ENCODE data around the gene SLIT3.

Gene SLIT3

DNA sequence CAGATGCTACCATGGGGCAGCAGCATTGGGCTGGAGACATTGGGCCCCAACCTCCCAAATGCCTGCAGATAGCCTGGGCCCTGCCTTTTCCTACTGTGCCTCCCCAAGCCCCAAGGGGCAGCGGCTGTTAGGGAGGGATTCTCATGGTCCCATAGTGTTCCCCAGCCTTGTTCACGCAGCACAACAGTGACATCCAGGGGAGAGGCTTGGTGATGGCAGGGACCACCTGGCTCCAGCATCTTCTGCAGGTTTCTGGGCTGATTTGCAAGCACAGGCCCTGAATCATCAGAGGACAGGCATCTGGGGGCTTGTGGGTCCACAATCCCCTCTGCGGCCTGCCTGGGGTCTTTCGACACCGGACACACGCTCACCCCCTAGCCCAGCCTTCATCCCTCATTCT, 354.6 kb downstream of the SLIT3 start:
- no peak for DNase-seq

DNA sequence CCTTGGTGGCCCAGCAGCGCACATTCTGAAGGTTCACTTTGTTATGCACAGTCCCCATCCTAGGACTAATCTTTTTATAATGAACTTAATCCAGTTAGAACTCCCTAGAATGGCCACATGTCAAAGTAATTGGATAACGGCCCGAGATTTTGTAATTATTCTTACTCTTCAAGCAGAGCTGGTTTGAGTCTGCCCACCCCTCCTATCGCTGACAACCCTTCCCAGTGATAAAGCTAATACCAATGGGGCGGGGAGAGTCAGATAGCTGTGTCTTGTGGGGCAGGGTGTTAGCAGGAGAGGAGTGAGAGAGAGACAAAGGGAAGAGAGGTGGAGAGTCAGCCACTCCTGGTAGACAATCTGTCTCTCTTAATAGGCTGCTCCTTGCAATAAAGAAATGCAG, 356.9 kb downstream of the SLIT3 start:
- DNase-seq: no peak

DNA sequence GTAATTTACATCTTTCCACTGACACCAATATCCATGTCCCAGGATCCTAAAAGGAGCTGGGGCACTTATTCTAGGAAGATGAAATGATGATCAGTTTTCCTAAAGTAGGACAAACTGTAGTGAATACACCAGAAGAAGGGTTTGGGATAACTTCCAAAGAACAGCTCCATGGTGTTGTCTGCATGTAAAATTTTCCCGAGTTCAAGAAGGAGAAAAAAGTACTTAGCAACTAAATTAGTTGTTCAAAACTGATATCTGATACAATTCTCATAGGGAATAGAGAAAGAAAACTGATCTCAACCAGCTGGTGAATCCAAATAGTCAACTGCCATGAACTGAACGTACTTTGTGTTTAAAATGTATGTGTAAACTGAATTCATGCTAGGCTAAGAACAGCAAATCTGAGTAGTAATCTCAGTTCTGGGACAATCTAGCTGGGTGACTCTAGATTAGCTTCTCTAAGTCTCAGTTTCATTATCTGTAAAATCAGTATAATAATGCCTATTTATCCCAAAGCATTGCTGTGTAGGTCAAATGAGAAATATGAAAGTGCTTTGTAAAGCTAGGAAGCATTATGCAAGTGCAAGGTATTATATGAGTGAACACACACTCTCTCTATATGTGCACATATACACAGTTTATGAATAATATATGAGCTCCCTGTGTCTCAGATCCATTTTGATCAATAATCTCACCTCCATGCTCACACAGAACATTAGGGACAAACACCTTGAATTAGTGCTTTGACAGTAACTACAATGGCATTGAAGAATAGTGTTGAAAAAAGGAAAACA, 357.7 kb downstream of the SLIT3 start:
- DNase-seq: no peak

DNA sequence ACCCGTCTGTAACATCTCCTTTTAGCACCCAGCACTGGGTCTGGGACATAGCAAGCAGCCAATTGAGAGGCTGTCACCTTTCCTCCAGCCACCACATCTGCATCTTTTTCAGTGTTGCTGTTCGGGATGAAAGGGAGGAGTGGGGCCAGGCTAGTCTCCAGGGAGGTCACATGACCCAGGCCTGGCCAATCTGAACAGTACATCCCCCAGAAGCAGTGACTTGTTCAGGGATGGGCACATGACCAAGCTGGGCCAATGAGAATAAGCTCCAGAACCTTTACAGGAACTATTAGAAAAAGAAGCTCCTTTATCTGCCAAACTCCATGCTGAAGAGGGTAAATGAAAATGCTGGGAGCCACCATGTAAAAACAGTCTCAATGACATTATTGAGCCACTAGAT, 359.0 kb downstream of the SLIT3 start:
- no peak for DNase-seq

DNA sequence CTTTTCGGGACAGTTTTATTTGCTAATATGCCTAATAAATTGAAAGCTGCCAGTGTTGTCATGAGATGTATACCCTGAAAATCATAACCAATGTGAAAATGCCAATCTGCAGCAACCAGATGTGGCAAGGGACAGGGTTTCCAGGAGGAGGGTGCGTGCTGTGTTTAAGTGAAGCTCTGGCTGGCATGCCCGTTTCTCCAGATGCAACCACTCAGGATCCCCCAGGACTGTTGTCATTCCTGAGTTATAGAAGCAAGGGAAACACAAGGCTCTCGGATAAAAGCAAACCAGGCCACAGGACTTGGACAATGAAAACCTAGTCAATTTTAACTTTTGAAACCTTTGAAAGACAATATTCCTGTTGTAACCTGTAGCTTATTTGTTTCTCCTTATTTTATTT, 360.2 kb downstream of the SLIT3 start:
- DNase-seq: no peak

DNA sequence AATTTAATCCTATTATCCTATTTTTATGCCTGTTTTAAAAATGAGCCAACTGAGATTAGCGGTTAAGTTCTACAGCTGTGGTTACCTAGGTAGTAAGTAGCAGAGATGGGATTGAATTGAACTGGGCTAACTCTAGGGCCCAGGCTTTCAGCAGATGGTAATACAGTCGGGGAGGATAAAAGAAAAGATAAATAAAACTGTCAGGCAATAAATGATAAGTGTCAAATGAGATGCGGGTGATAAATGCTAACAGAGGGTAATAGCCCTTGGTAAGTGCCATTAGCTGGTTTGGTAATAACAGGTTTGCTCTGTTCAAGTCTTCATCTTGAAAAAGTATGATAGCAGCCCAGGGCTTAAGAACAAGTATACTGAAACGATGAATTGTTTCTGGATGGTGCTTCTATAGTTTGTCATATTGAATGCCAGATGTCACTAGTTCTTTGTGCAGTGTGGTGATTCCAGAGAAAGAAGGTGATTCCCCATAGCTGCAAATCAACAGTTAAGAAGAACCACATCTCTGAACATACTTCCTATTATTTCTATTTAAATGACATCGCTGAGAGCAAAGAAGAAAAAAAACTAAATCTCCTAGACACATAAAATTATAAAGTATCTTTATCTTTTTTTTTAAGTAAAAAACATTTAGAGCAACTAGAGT, 360.9 kb downstream of the SLIT3 start:
- DNase-seq: no peak

DNA sequence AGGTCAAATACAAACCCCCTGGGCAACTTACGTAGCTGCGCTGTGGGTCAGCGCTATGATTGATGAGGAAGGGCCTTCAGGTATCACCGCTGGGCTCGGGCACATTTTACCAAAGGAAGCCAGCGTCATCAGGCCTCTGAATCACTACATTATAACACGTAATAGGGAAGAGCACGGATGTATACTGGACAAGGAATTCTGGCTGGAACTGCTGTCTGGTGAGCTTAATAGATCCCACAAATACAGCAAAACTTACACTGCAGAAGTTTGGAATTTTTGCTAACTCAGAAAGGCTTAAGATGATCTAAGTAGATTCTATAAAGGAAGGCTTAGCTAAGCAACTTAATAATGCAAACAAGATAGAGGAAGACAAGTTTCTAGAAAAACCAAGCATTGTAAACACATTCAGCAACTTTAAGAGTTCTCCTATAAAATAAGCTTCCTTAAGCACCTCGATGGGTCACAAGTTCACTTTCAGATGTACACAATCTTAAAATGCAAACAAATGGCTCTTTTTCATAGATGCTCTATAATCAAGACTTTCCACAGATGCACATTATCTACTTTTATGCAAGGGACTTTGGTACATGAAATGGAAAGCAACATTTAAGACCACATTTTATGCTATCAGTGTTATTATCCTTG, 361.7 kb downstream of the SLIT3 start:
- no peak for DNase-seq

DNA sequence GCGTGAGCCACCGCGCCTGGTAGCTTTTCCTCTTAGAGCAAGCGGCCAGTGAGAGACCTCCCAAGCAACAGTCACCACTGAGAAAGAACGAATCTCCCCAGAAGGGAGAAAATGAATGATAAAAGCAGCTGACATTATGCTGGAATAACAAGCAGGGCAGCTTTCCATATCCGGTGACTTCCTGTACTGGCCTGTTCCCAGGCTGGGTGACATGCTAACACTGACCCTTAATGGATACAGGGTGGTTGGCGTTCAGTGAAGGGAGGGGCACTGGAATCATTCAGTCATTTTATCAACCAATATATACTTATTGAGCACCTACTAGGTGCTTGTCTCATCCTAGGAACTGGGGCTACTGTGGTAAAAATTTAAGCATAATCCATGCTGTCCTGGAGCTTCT, 364.4 kb downstream of the SLIT3 start:
- no peak for DNase-seq

DNA sequence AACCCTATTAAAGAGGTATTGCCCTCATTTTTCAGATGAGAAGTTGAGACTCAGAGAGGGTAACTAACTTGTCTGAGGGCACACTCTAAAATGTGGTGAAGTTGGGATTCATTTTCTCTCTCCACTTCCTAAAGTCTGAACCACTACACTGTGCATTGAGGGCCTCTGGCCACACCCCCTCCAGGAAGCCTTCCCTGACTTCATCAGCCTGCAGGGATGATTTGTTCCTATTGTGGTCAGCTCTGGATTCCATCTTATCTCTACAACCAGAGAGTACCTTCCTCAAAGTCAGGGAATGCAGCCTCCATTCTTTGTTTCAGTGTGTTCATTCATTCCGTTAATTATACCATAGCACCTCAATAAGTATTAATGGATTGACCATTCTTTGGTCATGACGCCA, 365.8 kb downstream of the SLIT3 start:
- no peak for DNase-seq

DNA sequence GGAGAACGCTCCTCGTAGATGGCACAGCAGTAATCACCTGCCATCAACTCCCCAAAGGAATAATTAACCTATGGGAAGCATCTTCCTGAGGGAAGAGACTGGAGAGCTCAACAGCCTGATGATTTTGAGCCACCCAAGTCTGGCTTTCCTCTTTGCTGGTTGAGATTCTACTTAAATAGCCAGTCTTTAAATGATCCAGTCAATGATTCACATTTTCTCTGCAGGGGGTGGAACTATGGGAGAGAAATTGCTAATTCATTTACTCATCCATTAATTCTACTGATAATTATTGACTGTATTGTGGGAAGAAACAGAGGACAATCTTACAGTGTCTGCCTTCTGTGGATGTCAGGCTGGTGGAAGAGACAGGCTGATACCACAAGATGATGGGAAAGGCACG, 366.8 kb downstream of the SLIT3 start:
- no peak for DNase-seq

DNA sequence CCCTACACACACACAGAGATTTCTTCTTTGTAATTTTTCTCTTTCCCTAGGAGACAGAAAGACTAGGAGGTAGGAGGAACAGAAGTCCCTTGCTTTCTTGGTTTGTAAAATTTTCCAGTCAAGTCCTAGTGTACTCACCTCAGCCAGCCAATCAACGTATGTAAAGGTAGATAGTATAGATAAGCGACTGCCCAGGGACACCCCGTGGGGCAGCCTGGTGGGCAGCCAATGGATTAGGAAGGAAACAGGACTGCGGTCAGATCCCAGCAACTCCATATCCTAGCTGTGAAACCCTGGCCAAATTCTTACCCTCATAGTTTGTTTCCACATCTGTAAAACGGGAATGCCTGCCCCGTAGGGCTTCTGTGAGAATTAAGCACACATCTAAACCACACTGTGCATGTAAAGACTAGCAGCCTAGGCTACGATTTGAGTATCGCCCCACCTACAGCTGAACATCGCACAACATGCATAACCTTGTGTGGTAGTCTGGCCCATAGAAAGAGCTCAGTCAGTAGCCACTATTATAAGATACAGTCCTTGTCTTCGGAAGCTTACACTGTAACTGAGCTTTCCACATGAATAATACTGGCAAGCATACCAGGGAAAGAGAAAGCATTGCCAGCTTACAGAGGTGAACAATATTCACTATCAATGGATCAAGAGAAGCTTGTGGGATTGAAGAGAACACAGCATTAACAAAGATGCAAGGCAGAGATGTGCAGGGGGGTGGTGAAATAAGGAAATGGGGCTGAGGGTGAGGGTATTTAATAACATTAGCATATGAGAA, 368.3 kb downstream of the SLIT3 start:
- no peak for DNase-seq

DNA sequence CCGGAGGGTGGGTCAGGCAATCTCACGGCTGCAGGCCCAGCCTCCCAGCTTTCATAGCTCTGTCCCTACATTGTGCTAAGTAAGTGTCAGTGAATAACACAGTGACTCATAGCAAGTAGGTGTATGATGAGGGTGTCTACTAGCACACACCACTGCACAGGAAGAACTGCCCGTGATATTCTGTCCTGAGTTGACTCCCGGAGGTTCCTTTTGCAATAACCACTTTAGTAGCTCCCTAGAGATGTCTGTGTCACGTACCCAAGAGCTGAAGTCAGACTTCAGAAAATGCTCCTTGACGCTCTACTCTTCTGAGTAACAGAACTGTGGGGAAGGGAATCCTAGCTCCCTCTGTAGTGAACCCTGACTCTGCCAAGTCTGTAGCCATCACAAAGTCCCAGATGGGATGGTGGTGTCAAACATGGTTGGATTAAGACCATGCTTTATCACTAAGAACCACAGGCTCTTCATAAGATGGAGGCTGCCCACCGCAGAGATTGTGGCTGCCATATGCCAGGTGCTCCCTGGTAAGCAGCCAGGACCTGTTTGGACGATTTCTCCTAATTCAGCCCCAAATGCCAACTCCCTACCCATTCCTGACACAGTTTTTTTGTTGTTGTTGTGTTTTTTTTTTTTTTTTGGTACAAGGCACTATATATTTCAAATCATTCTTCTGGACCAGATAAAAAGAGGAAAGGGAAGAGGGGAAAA, 369.1 kb downstream of the SLIT3 start:
- no peak for DNase-seq

DNA sequence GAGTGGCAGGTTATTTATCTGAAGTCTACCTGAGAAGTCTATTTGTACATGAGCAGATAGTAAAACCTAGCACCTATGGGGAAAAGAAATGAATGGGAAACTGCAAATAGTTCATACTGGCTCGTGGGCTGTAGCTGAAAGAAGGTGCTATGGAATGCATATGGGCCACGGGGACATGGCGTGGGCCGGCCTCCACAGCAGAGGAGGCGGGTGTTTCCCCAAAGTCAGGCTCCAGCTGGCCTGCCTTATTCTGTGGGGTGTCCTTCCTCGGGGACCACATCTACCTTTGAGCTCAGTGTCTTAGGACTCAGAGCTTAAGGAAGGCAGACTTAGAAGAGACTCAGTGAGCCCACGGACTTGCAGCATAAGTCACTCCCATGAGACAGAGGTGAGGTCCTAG, 371.3 kb downstream of the SLIT3 start:
- DNase-seq: no peak

DNA sequence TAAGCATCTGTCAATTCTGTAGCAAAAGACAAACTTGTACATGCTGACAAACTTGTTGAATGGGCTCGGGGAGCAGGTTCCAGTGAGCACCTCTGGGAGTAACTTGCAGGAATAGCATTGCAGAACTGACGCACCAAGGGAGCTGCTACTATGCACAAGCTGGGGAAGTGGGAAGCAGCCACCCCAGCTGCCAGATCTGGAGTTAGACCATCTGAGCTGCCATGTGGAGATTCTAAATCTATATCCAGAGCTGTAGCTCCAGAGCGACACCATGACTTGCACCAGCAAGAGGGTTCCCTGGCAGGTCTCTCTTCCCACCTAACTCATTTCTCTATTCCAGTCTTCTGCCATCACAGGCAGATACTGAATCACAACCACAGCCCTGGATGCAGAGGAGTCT, 375.8 kb downstream of the SLIT3 start:
- no peak for DNase-seq

DNA sequence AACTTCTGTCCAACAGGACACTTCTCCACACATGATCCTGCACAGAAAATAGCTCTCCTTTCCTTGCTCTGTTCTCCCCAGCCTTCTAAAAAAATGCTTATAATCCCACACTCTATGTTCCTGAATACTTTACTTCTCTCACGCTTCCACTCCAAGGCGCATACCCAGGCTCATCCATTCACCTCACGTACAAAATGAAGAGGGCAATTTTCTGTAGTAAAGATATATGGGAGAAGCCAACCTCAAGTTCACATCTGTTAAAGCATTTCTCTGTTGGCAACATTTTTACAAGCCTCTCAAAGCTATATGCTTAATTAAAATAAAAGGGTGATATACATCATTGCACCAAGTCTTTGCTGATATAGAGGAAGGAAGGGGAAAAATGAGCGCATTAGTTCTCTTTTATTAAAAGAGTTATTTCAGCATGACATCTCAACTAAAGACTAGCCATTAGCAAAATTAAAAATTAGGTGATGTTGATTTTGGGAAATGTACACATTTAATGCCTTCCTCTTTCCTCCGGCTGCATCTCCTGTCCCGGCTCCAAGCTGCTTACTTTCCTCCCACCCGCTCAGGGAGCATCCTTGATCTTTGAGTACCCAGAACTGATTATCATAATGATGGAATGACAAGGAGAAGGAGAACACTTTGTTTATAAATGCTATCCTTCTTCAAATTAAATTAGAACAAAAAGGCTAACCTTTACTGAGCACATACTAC, 379.6 kb downstream of the SLIT3 start:
- DNase-seq: no peak

DNA sequence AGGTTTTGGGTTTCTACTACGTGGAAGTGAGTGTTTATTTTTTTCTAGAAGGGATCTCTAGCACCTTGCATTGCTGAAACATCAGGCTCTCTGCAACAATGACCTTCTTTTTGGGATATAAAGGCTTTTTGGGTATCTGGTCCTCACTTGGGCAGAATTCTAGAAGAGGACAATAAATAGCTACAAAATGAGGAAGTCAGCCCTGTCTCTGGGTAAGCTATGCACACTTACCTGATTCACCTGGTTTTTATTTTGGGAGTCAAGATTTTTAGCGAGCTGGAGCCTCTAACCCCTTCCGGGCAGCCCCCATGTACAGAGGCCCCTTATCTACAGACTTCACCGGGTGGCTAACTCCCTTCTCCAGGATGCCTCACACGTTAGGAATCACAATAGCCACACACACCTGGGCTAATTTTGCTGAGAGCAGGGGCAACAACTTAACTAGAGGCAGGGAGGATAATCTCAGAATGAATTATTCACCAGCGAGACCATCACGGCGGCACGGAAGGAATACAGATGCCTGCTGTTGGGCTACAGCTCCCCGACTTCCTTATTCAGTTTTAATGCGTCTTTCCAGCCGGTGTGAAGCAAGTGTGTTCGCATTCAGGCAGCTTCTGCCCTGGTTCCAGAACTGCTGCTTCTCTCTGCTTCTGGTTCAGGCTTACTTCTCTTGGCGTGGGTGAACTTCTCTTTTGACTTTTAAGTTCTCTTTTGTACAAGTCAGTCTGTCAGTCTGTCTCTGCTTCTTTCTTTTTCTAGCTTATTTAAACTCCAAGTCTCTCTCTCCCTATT, 380.7 kb downstream of the SLIT3 start:
- no peak for DNase-seq

DNA sequence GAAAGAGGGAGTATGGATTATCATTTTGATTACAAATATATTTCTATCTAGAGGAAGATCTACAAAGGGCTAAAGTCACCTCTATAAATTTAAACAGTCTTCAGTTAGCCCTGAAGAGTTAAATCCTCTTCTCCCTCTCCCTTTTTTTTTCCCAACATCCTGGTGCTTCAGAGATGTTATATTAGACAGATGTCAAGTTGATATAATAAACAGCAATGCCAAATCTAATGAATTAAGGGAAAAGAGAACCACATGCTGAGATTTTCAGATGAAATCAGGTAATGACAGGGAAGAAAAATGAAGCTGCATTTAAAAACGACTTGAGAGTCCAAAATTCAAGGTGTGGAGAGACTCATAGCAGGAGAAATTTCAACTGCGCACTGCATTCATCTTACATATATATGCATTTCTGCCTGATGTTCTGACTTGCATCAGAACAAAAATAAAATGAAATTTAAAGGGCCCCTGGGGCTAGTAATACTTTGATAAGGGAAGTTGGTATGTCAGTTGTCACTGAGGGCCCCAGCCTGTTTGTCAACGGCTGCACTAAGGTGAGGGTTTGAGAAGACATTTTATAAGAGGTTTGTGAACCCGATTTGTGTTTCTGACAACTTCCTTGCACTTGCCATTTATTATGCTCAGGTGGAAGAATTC, 382.9 kb downstream of the SLIT3 start:
- no peak for DNase-seq

DNA sequence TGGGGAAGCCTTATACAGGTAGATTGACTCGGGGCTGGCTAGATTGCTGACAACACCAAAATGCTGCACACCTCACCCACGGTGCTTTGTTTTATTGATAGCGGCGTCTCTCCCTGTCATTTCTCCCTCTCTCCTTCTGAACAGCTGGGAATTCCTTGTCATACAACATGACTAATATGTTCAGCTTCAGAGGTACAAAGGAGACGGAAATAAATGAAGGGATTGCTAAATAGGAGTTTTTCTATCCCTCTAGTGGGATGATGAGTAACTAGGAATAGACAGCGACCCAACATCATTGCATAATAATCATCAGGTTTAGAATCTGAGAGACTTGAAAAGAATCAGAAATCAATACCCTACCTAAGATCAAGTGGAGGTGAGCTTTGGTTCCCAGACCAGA, 384.1 kb downstream of the SLIT3 start:
- DNase-seq: no peak

DNA sequence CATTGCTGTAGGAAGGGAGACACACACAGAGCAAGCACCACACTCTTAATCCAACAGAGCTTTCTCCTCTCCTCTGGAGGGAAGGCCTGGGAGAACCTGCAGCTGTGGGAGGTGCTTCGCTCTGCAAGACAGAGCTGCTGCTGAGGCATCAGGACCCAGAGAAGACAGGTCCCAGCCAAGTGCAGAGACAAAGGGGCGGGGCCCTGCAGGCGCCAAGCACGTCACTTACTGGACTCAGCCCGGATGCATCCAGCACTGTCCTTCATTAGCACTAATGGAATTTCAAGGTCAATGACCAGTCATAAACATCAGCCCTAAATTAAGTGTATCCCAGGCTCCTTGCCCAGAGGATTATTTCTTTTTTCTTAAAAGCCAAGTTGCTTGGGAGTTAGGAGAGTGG, 384.7 kb downstream of the SLIT3 start:
- DNase-seq: no peak

DNA sequence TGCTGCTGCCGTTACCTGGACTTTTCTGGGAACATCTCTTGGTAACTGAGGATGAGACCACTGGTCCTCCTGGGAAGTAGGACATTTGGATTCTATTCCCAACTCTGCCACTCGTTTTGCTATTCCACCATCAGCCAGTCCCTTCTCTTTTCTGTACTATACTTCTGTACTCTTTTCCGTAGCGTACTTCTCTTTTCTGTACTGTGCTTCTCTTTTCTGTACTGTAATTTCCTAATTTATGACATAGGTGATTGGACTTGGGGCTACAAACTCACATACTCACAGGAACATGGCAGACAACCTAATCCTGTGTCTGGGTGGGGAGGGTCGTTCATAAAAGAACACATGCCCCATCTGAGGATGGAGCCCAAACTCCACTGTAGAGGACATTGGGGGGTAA, 386.4 kb downstream of the SLIT3 start:
- DNase-seq: no peak

DNA sequence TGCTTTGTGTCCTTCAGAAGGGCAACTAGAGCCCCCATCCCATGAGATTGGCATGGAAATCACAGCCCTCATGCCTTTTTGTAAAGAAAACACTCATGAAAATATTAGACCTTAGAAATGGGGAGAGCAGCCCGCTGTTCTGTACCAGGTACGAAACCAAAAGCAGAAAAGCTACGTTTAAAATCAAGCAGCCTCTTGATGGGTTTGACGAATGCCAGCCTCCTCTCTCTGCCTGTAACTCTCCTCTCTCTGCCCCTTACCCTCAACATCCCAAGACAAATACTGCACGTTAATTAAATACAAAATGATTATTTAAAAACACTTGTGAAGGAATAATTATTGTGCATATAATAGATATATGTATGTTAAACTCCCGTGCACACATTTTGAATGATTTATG, 390.1 kb downstream of the SLIT3 start:
- no peak for DNase-seq
